PC-9 (cell line): Measurements from ENCODE around the gene ITSN2. TPM values are rescaled to one million over a fixed set of nuclear protein-coding genes. Genes with fewer than 3 reads are reported as not detected.

ENCODE experiments used
- BruUV-seq: library from RNA; stranded (reverse); fragments of 400-500 nt; replicated peaks from 2 replicates; lab custom pipeline; 2021; lab: Mats Ljungman, UMichigan
- CTCF ChIA-PET: fragments of 300-600 bp; sonication (Branson Sonifier 250); formaldehyde crosslinking; loops from one replicate; lab custom pipeline; 2022; ENCODE audit warnings: antibody characterized with exemption; lab: Charles Lee
- POLR2A ChIA-PET: fragments of 300-600 bp; sonication (Branson Sonifier 250); formaldehyde crosslinking; loops from one replicate; lab custom pipeline; 2022; ENCODE audit warnings: antibody characterized with exemption; ENCODE audit not compliant: unreplicated experiment; lab: Charles Lee
- DNase-seq, 2 experiments: peaks; one replicate each; pipeline versions ENCODE4 v3.0.0 to v3.0.0-alpha.2; 2015 to 2022; ENCODE audit warnings: mixed read lengths in 1 of 2
- H2AFZ ChIP-seq: fragments of 200-600 bp; sonication (generic); 2 replicates; pipeline ENCODE4 v1.8.1; 2017; ENCODE audit warnings: antibody characterized with exemption
- H3F3A ChIP-seq: fragments of 200-600 bp; sonication (generic); 2 replicates; pipeline ENCODE4 v1.8.1; 2017; ENCODE audit warnings: antibody characterized with exemption, mild to moderate bottlenecking, low read depth; ENCODE audit not compliant: insufficient read depth
- H3K27ac ChIP-seq: fragments of 200-600 bp; sonication (generic); 2 replicates; pipeline ENCODE4 v1.6.1; 2016; ENCODE audit warnings: mixed run types
- H3K27me3 ChIP-seq: fragments of 200-600 bp; sonication (generic); 2 replicates; pipeline ENCODE4 v1.6.1; 2016; ENCODE audit warnings: low read depth, mixed run types; ENCODE audit not compliant: insufficient read depth
- H3K36me3 ChIP-seq: fragments of 200-600 bp; sonication (generic); 2 replicates; pipeline ENCODE4 v1.6.1; 2016; ENCODE audit warnings: low read depth, mixed run types
- H3K4me1 ChIP-seq: fragments of 200-600 bp; sonication (generic); replicated peaks from 2 replicates; pipeline ENCODE4 v1.6.1; 2016; ENCODE audit warnings: mixed run types; ENCODE audit not compliant: insufficient read depth
- H3K4me2 ChIP-seq: fragments of 200-600 bp; sonication (generic); 2 replicates; pipeline ENCODE4 v1.6.1; 2017; ENCODE audit warnings: mixed run types
- H3K4me3 ChIP-seq: fragments of 200-600 bp; sonication (generic); 2 replicates; pipeline ENCODE4 v1.6.1; 2016; ENCODE audit warnings: mixed run types
- H3K79me2 ChIP-seq: fragments of 200-600 bp; sonication (generic); 2 replicates; pipeline ENCODE4 v1.6.1; 2017; ENCODE audit warnings: low read depth, mixed run types
- H3K9me2 ChIP-seq: fragments of 200-600 bp; sonication (generic); 2 replicates; pipeline ENCODE4 v1.8.1; 2017; ENCODE audit warnings: mild to moderate bottlenecking; ENCODE audit not compliant: insufficient read depth
- H3K9me3 ChIP-seq: fragments of 200-600 bp; sonication (generic); 2 replicates; pipeline ENCODE4 v1.8.1; 2016; ENCODE audit warnings: low read depth; ENCODE audit not compliant: insufficient read depth
- H4K20me1 ChIP-seq: fragments of 200-600 bp; sonication (generic); 2 replicates; pipeline ENCODE4 v1.8.1; 2017; ENCODE audit not compliant: insufficient read depth
- EZH2 ChIP-seq: fragments of 200-600 bp; sonication (generic); IDR thresholded peaks from 2 replicates; pipeline ENCODE4 v1.8.0; 2017; ENCODE audit warnings: antibody characterized with exemption, low read depth
- intact Hi-C: fragments of 100-400 bp; cut with micrococcal nuclease; formaldehyde crosslinking; loops from one replicate; pipeline ENCODE4 v1.10.0; 2022; ENCODE audit not compliant: unreplicated experiment
- total RNA-seq: library from RNA; stranded (reverse); gene quantifications from 2 replicates; pipeline ENCODE4 v1.2.3, GENCODE V29; 2021
- TF ChIP-seq, protein P1 (sequence below): fragments of 200-600 bp; sonication (generic); conservative IDR thresholded peaks from 2 replicates; pipeline ENCODE4 v1.6.1; 2017; ENCODE audit warnings: mixed run types, antibody characterized with exemption, mild to moderate bottlenecking, moderate library complexity

Gene ITSN2
- total RNA-seq, 1 experiment from 2014 or later, result 28.4 TPM

DNA sequence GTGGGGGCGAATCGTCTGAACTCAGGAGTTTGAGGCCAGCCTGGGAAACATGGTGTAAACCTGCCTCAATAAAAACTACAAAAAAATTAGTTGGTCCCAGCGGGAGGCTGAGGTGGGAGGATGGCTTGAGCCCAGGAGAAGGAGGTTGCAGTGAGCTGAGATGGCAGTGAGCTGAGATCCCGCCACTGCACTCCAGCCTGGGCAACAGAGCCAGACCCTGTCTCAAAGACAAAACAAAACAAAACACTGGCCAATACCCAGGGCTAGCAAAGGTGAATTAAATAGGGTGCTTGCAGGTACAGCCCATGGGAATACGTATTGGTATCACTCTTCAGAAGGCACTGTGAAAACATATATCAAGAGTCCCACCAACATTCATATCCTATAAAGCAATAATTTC lies 7.0 kb downstream of the ITSN2 start:
- TF ChIP-seq, protein P1, sequence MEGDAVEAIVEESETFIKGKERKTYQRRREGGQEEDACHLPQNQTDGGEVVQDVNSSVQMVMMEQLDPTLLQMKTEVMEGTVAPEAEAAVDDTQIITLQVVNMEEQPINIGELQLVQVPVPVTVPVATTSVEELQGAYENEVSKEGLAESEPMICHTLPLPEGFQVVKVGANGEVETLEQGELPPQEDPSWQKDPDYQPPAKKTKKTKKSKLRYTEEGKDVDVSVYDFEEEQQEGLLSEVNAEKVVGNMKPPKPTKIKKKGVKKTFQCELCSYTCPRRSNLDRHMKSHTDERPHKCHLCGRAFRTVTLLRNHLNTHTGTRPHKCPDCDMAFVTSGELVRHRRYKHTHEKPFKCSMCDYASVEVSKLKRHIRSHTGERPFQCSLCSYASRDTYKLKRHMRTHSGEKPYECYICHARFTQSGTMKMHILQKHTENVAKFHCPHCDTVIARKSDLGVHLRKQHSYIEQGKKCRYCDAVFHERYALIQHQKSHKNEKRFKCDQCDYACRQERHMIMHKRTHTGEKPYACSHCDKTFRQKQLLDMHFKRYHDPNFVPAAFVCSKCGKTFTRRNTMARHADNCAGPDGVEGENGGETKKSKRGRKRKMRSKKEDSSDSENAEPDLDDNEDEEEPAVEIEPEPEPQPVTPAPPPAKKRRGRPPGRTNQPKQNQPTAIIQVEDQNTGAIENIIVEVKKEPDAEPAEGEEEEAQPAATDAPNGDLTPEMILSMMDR, result no peak
- TF ChIP-seq EZH2, result no peak
- H3K9me3 ChIP-seq, result no peaks in the 10 kb centered on the region
- H3F3A ChIP-seq, result 0 out of 2 replicates have a peak, but pooled peaks cover 5% of the 10 kb centered on the region
- H3K27ac ChIP-seq, result no peak overlapping the region
- no peaks in the 10 kb centered on the region for H3K27me3 ChIP-seq
- H3K4me3 ChIP-seq, result no peak overlapping the region
- peaks cover 7% of the 10 kb centered on the region; the same call in 1 of the 2 replicates for H3K4me1 ChIP-seq
- ChIA-PET POLR2A (no interaction called here), CTCF (no interaction called here)
- H3K79me2 ChIP-seq, result peaks cover 89% of the 10 kb centered on the region
- H3K36me3 ChIP-seq, result no peaks in the 10 kb centered on the region
- H3K4me2 ChIP-seq, result no peak overlapping the region
- no peak for DNase-seq
- no TSS peak for BruUV-seq
- intact Hi-C loops, result no loop called here
- no peaks in the 10 kb centered on the region for H3K9me2 ChIP-seq
- no peak overlapping the region for H2AFZ ChIP-seq
- peaks cover 16% of the 10 kb centered on the region; the same call in 1 of the 2 replicates for H4K20me1 ChIP-seq

DNA sequence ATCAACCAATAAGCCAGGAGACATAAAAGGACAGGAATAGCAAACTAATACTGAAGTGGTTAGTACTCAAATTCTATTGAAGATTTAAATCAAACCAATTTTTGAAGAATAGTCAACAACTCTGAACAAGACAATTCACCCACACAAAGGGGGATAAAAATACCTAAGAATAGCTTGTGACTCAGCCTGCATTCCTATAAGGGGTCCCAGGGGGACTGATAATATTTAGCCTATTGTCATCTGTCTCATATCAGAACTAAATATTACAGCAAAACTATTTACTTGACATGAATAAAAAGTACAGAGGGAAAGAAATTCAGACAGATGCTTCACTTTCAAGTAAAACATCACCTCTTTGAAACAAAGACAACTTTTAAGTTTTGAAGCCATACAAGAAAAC lies 7.7 kb downstream of the ITSN2 start:
- H4K20me1 ChIP-seq, result peaks cover 16% of the 10 kb centered on the region; the same call in 1 of the 2 replicates
- no TSS peak for BruUV-seq
- H3K4me3 ChIP-seq, result no peak overlapping the region
- H3K79me2 ChIP-seq, result peaks cover 87% of the 10 kb centered on the region
- no peak for TF ChIP-seq EZH2
- TF ChIP-seq, protein P1, result no peak
- no peaks in the 10 kb centered on the region for H3K27me3 ChIP-seq
- H3K4me1 ChIP-seq, result no peaks in the 10 kb centered on the region; the same call in 1 of the 2 replicates
- intact Hi-C loops, result no loop called here
- POLR2A ChIA-PET, result interaction anchor here (0.6 kb wide), 1 partner anchor 276 kb away, joined by 12 read pairs; the partner anchor contains the start of gene SF3B6
- H3K9me3 ChIP-seq, result no peaks in the 10 kb centered on the region
- H3K27ac ChIP-seq, result no peak overlapping the region
- no peak overlapping the region for H3K4me2 ChIP-seq
- no peak overlapping the region for H2AFZ ChIP-seq
- no peaks in the 10 kb centered on the region for H3F3A ChIP-seq
- H3K36me3 ChIP-seq, result no peaks in the 10 kb centered on the region
- no peak for DNase-seq
- no peaks in the 10 kb centered on the region for H3K9me2 ChIP-seq
- CTCF ChIA-PET, result no interaction called here

DNA sequence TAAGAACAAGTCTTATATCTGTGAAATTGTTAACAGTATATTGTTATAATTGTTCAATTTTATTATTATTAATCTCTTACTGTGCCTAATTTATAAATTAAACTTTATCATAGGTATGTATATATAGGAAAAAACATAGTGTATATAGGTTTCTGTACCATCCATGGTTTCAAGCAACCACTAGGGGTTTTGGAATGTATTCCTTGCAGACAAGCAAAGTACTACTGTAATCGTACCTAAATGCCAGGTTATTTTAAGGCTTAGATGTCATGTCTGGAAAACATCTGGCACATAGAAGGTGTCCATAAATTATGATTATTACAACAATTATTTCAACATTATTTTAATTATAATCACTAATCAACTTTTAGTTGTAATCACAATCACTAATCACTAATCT lies 8.4 kb downstream of the ITSN2 start:
- no peaks in the 10 kb centered on the region for H3F3A ChIP-seq
- no peaks in the 10 kb centered on the region for H3K4me1 ChIP-seq
- no peaks in the 10 kb centered on the region for H3K36me3 ChIP-seq
- H3K4me3 ChIP-seq, result no peak overlapping the region
- intact Hi-C loops, result no loop called here
- peaks cover 16% of the 10 kb centered on the region; the same call in 1 of the 2 replicates for H4K20me1 ChIP-seq
- H3K9me2 ChIP-seq, result no peaks in the 10 kb centered on the region
- CTCF ChIA-PET, result no interaction called here
- no TSS peak for BruUV-seq
- DNase-seq, result no peak
- H3K79me2 ChIP-seq, result peaks cover 83% of the 10 kb centered on the region
- no peak overlapping the region for H3K27ac ChIP-seq
- H2AFZ ChIP-seq, result no peak overlapping the region
- no peaks in the 10 kb centered on the region for H3K27me3 ChIP-seq
- no peak for TF ChIP-seq EZH2
- TF ChIP-seq, protein P1, result no peak
- H3K9me3 ChIP-seq, result no peaks in the 10 kb centered on the region
- POLR2A ChIA-PET, result no interaction called here
- H3K4me2 ChIP-seq, result no peak overlapping the region
